Endothelial cell of umbilical vein (primary cell): ENCODE data around the gene CDC42BPB. TPM values are rescaled to one million over a fixed set of nuclear protein-coding genes. Genes with fewer than 3 reads are reported as not detected.

Experiments used
- BruUV-seq: library from RNA; stranded (reverse); fragments of 400-500 nt; replicated peaks from 2 replicates; lab custom pipeline; 2021; lab: Mats Ljungman, UMichigan
- CTCF ChIA-PET: fragments of 300-600, 350-600 bp; sonication (Branson Sonifier 250); formaldehyde crosslinking; loops from one replicate; lab custom pipeline; 2021; ENCODE audit warnings: antibody characterized with exemption, inconsistent platforms; lab: Charles Lee
- POLR2A ChIA-PET: fragments of 300-600, 350-600 bp; sonication (Branson Sonifier 250); formaldehyde crosslinking; loops from one replicate; lab custom pipeline; 2021; ENCODE audit warnings: antibody characterized with exemption, inconsistent platforms; lab: Charles Lee
- DNase-seq: peaks from one replicate; pipeline ENCODE4 v3.0.0-alpha.2; 2011; ENCODE audit warnings: low read depth, low spot score
- FAIRE-seq: peaks from 2 replicates; lab custom pipeline; 2011; peaks lifted over from hg19 to GRCh38; lab: Jason Lieb, UNC
- H2AFZ ChIP-seq: 2 replicates; pipeline ENCODE4 v1.6.0; 2012; ENCODE audit warnings: low read depth, low read length, control low read depth, inconsistent platforms
- H3K27ac ChIP-seq: 2 replicates; pipeline ENCODE4 v1.5.1; 2011; ENCODE audit warnings: low read depth, mild to moderate bottlenecking, control low read depth, low read length, moderate library complexity; ENCODE audit not compliant: insufficient read depth
- H3K27me3 ChIP-seq, 2 experiments: 2 replicates each; pipeline versions ENCODE4 v1.6.0 to v1.6.1; 2011; ENCODE audit warnings: low read length in 2 of 2, mixed read lengths in 1 of 2; ENCODE audit not compliant: control insufficient read depth in 2 of 2, insufficient read depth in 2 of 2
- H3K36me3 ChIP-seq, 2 experiments: 2 replicates in 1 of 2; 3 replicates in 1 of 2; pipeline ENCODE4 v1.5.1; 2011; ENCODE audit warnings: low read length in 2 of 2, mild to moderate bottlenecking in 1 of 2, moderate library complexity in 1 of 2; ENCODE audit not compliant: control insufficient read depth in 2 of 2, insufficient read depth in 2 of 2; ENCODE audit errors: extremely low read depth in 1 of 2
- H3K4me1 ChIP-seq: 3 replicates; pipeline ENCODE4 v1.5.1; 2011; ENCODE audit warnings: mild to moderate bottlenecking, low read length; ENCODE audit not compliant: control insufficient read depth, insufficient read depth; ENCODE audit errors: extremely low read depth
- H3K4me2 ChIP-seq: 2 replicates; pipeline ENCODE4 v1.6.1; 2011; ENCODE audit warnings: low read length, control low read depth, mixed read lengths; ENCODE audit not compliant: insufficient read depth
- H3K4me3 ChIP-seq, 3 experiments: fragments of 200-600 bp in 1 of 3; sonication (generic), shearing (Covaris generic) in 1 of 3; replicated peaks in 1 of 3; 2 replicates each; pipeline ENCODE4 v1.5.1; 2011 to 2016; ENCODE audit warnings: control low read depth in 3 of 3, low read length in 3 of 3, mild to moderate bottlenecking in 2 of 3, inconsistent platforms in 1 of 3, low read depth in 1 of 3, moderate library complexity in 1 of 3; ENCODE audit not compliant: insufficient read depth in 1 of 3
- H3K79me2 ChIP-seq: 2 replicates; pipeline ENCODE4 v1.6.0; 2012; ENCODE audit warnings: low read length, inconsistent platforms; ENCODE audit not compliant: control insufficient read depth, insufficient read depth
- H3K9ac ChIP-seq: replicated peaks from 2 replicates; pipeline ENCODE3; 2011; ENCODE audit warnings: low read length, control low read depth; ENCODE audit not compliant: insufficient read depth; ENCODE audit errors: extremely low read depth
- H3K9me1 ChIP-seq: replicated peaks from 3 replicates; pipeline ENCODE4 v1.6.0; 2011; ENCODE audit warnings: mild to moderate bottlenecking, low read length; ENCODE audit not compliant: control insufficient read depth, insufficient read depth; ENCODE audit errors: extremely low read depth
- H3K9me3 ChIP-seq: replicated peaks from 2 replicates; pipeline ENCODE4 v1.5.1; 2012; ENCODE audit warnings: low read length, inconsistent platforms; ENCODE audit not compliant: control insufficient read depth, insufficient read depth
- H4K20me1 ChIP-seq: replicated peaks from 2 replicates; pipeline ENCODE3; 2011; ENCODE audit warnings: mild to moderate bottlenecking, low read length; ENCODE audit not compliant: control insufficient read depth, insufficient read depth; ENCODE audit errors: extremely low read depth
- CTCF ChIP-seq, 2 donors: IDR thresholded peaks; 1 replicate in 1 of 2; 2 replicates in 1 of 2; pipeline ENCODE4 v1.5.1; 2011; ENCODE audit warnings: low read length in 2 of 2, mild to moderate bottlenecking in 2 of 2, moderate library complexity in 2 of 2, control low read depth in 1 of 2, inconsistent platforms in 1 of 2, low read depth in 1 of 2; ENCODE audit not compliant: insufficient read depth in 1 of 2; ENCODE audit errors: extremely low read depth in 1 of 2
- EZH2 ChIP-seq: IDR thresholded peaks from 2 replicates; pipeline ENCODE4 v1.6.1; 2012; ENCODE audit warnings: borderline replicate concordance, low read depth, mild to moderate bottlenecking, moderate library complexity, low read length, inconsistent platforms; ENCODE audit not compliant: severe bottlenecking
- FOS ChIP-seq: IDR thresholded peaks from 2 replicates; pipeline ENCODE4 v1.6.1; 2011; ENCODE audit warnings: mild to moderate bottlenecking, low read length, moderate library complexity, borderline replicate concordance; ENCODE audit not compliant: insufficient read depth
- GATA2 ChIP-seq: IDR thresholded peaks from 2 replicates; pipeline ENCODE4 v1.7.0; 2011; ENCODE audit warnings: low read depth, mild to moderate bottlenecking, moderate library complexity, mixed read lengths, low read length; ENCODE audit not compliant: insufficient read length, insufficient read depth
- JUN ChIP-seq: IDR thresholded peaks from 2 replicates; pipeline ENCODE4 v1.6.1; 2011; ENCODE audit warnings: borderline replicate concordance, low read depth; ENCODE audit not compliant: insufficient read length, insufficient read depth
- MYC ChIP-seq: IDR thresholded peaks from one replicate; pipeline ENCODE4 v1.6.1; 2011; ENCODE audit warnings: mild to moderate bottlenecking, low read depth, low read length
- POLR2AphosphoS5 ChIP-seq: IDR thresholded peaks from 2 replicates; pipeline ENCODE4 v1.6.1; 2012; ENCODE audit warnings: low read depth, mild to moderate bottlenecking, control low read depth, low read length, moderate library complexity; ENCODE audit not compliant: insufficient read depth
- dilution Hi-C: fragments of 300-500 bp; cut with MboI; formaldehyde crosslinking; loops from one replicate; pipeline ENCODE4 v1.15.0; 2019; ENCODE audit warnings: low sequenced_read_pairs; ENCODE audit not compliant: extremely low pct_ligation_motif_present
- intact Hi-C: fragments of 100-400 bp; cut with micrococcal nuclease; formaldehyde crosslinking; loops from one replicate; pipeline ENCODE4 v1.10.0; 2022
- polyA plus RNA-seq, 4 experiments: library from polyadenylated mRNA; depleted of rRNA in 3 of 4; stranded (reverse) in 3 of 4; unstranded in 1 of 4; fragments of >200 nt; gene quantifications; 2 replicates each; pipeline versions ENCODE4 v1.2.1 to v1.2.3, GENCODE V29; 2011 to 2012; ENCODE audit warnings: missing spikeins in 1 of 4
- total RNA-seq: library from RNA; stranded (reverse); gene quantifications from 2 replicates; pipeline ENCODE4 v1.2.3, GENCODE V29; 2021

The CDC42BPB gene
- total and polyA plus RNA-seq, 2 donors (not counting 3 experiments of a cell fraction or from before 2014, with no cell fraction given): 82.6 to 131 TPM

- Histone ChIP-seq H3K4me3 (no peak overlapping the region), H3K4me2 (peak overlapping the region; percentile 5), H3K9me3 (no peaks in the 10 kb centered on the region), H3K79me2 (peaks cover 40% of the 10 kb centered on the region), H4K20me1 (no peaks in the 10 kb centered on the region), H3K9ac (no peak overlapping the region), H3K9me1 (no peaks in the 10 kb centered on the region), H3K27me3 (no peaks in the 10 kb centered on the region), H2AFZ (no peak overlapping the region), H3K36me3 (peaks cover 4 to 26% of the 10 kb centered on the region in 2 experiments), H3K27ac (no peak overlapping the region), H3K4me1 (peaks cover 12% of the 10 kb centered on the region)
- CTCF ChIA-PET: interaction anchor here (0.7 kb wide), 1 partner anchor 62 kb away, joined by 3 read pairs; no protein-coding TSS in a partner anchor
- TF ChIP-seq JUN: no peak
- no peak for TF ChIP-seq EZH2
- no peak for TF ChIP-seq MYC
- no peak for TF ChIP-seq CTCF (IDR thresholded peaks at IDR 0.05; ENCODE audit: extremely low read depth in 1 of 2, insufficient read depth in 1 of 2, low read depth in 1 of 2, low read length in 2 of 2)
- peak; percentile 73 for TF ChIP-seq FOS
- no peak for TF ChIP-seq GATA2
- no peak for TF ChIP-seq POLR2AphosphoS5
- POLR2A ChIA-PET: no interaction called here
- intact Hi-C loops (loop anchor here (2.0 kb wide), 1 partner anchor 13 kb away; no protein-coding TSS in a partner anchor), dilution Hi-C loops (no loop called here)
- FAIRE-seq (peak; percentile 90), DNase-seq (peak; percentile 49)
- BruUV-seq: no TSS peak
Measured at GRCh38 chr14:102993523-102993922, 63.8 kb downstream of the CDC42BPB start.
